H4 (cell line): ENCODE measurements around the gene HINT3. TPM values are rescaled to one million over a fixed set of nuclear protein-coding genes. Genes with fewer than 3 reads are reported as not detected.
"Not testable (repeated sequence)": the region's sequence is repeated elsewhere in the genome, so short reads cannot be mapped to it uniquely, and the experiment has no call there.

ENCODE experiments used
- DNase-seq: peaks from one replicate; pipeline ENCODE4 v3.0.0-alpha.2; 2015; ENCODE audit warnings: low spot score
- total RNA-seq: library from RNA; depleted of rRNA; stranded (reverse); fragments of >200 nt; shearing (Covaris generic); gene quantifications from 2 replicates; pipeline ENCODE4 v1.2.3, GENCODE V29; 2014; rRNA removed

HINT3 gene
- total RNA-seq, 1 experiment from 2014 or later, result 10.6 TPM

DNA sequence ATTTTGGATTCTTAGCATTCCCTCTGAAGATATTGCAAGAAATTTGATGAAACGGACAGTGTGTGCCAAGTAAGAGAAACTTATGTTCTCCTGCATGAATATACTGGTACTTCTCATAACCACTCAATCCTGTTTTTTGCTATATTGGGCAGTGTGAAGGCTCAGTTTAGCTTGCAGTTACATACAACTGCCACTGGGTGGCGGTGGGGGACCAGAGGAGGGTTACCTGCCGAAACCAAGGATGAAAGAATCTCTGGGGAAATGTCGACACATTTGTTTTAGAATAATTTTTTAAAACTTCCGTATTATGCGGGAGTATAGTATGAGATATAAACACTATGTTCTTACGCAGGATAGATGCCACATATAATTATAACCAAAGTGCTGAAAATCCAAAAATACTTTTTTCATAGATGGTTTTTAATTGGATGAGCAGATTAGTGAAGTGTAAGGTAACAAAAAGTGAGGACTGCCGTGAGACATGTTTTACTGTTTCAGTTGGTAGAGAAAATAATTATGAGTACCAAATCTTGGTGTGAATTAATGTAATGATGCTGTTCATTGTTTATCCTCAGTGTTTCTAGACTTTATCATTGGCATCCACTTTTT lies 39.5 kb downstream of the HINT3 start:
- peak; percentile 44 for DNase-seq

DNA sequence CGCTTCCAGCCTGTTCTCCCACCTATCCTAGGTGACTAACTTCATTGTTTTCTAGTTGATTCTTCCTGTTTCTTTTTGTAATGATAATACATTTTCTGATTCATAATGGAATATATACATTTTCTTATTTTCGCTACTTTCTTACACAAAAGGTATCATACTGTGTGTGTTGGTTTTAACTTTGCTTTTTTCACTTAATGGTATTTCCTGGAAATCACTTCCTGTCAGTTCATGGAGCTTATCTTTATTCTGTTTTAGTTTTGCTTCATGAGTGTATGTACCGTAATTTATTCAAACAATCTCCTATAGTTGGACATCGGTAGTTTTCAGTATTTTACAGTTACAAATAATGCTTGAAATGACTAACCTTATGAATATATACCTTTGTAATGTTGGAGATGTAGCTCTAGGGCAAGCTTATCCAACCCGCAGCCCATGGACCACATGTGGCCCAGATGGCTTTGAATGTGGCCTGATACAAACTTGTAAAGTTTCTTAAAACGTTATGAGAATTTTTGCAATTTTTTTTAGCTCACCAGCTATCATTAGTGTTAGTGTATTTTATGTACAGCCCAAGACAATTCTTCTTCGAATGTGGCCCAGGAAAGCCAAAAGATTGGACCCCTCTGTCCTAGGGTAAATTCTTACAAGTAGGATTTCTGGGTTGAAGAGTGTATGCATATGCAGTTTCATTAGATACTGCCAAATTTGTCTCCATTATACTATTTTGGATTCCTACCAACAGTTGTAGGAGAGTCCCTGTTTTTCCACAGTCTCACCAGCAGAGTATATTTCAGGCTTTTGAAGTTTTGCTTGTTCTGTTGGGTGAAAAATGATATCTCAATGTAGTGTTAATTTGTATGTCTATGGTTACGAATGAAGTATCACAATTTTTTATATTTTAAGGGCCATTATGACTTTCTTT lies 46.4 kb downstream of the HINT3 start:
- DNase-seq, result no peak

DNA sequence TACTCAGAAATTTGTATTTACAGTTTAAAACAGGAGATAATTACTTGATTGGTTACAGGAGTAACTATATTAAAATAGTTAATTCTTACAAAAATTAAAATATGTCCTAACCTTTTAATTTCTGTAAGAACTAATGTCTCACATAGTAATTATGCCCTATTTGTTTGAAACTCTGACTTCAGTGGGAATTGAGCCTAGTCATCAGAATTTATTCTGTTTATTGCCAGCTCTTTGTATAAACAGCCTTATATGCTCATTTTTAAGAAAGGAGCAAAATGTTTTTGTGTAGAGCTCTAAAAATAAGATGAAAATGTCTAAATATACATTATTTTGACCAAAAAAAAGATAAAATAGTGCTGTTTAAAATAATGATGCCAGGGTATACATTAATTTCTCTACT lies 51.2 kb downstream of the HINT3 start:
- DNase-seq, result no peak

DNA sequence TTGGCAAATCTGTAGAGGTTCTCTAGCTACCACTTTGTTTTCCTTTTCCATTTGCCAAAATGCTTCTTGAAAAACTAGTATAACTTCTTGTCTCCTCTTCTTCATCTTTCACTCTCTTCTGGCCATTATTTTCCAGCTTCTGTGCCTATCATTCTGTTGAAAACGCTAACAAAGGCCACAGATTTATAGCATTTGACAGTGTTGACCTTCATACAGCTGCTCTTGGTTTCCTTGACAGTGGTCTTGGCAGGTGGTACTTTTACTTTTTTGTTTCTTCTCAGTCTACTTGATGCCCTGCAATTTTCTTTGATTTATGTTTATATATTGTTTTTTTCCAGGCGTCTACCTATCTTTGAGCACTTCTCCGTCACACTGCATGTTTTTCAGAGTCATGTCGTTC lies 53.5 kb downstream of the HINT3 start:
- DNase-seq, result no peak

DNA sequence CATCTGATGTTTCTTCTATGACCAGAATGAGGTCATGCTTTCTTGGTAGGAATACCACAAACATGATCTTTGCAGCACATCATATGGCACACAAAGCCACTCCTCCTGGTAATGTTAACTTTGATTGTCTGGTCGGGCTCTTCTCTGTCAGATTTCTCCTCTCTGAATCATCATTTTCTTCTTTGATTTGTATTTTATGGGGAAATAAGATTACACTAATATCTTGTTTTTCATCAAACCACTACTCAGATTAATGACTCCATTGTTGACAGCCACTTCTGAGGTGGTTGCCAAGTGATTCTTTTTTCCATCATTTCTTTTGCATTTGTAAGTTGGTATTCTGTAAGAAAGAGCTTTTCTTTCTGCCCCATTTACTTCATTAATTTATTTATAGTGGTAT lies 59.3 kb downstream of the HINT3 start:
- DNase-seq, result no peak

DNA sequence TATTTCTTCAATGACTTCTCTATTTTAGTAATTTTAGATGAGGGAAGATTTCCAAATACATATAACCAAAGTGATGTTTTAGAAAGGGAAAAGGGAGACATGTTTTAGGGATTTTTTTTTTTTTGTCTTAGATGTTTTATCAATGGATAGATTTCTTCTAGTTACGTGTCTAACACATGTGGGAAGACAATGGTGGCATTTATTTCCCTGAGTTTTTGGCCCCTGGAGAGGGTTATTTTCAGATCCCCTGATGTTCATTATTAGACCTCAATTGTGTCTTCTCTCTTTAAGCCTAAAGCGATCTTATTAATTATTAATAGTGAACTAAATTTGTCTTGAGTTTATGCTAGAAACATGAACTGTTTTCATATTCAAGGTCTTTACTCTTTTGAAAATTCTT lies 60.0 kb downstream of the HINT3 start:
- no peak for DNase-seq

DNA sequence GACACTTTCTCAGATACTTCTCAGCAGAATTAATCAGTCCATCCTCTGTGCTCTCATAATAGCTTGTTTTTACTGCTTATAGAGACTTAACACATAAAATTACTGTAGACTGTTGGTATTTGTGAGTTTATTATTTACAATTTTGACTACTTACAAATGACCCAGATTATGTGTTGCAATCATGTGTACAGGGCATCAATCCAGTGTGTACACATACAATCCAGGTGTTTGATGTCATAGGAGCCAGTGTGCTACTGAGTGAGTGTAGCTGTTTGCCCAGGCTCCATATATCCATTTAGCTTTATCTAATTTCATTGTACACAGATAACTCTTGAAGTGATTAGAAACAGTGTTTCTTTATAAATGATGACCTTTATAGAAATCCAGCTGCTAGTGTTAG lies 61.1 kb downstream of the HINT3 start:
- DNase-seq, result no peak

DNA sequence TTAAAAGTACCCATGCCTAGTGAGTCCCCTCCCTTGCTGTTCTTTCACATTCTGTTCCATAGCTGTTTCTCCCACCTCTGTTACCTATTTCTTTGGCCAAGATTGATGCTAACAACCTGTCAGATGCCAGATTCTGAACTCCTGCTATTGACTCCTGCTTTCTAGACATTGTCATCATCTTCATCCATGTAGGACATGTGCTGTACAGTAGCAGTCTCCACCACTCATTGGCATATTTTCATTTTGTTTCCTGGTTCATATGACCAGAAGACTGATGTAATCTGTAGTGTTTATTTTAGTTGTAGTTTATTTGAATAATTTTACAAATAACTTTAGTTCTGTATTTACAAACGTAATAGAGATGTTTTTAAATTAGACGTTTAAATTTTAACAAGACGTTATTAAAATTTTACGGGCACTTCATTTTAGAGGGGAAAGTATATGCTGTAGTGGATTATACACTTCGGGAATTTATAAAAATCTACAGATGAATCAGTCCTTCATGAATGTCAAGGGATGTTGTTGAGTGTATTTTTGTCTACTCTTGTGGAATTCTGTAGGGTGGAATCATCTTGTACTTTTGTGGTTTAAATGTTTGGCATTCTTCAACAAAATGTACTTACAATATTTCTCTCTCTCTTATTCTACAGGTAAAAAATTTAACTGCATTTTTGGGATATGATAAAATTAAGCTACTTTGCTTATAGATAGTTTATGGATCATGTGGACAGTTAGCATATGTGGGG lies 63.9 kb downstream of the HINT3 start:
- DNase-seq, result no peak

DNA sequence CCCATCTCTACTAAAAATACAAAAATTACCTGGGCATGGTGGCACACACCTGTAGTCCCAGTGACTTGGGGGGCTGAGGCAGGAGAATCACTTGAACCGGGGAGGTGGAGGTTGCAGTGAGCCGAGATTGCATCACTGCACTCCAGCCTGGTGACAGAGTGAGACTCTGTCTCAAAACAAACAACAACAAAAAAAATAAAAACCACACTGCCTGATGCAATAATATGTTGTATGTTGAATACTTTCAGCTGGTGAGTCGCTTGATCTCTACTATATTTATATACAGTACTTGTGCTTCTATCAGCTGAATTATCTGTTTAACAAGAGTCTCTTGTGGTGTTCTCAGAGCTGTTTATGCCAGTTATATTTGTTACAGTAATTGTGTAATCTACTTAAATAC lies 66.9 kb downstream of the HINT3 start:
- DNase-seq, result not testable (repeated sequence)

DNA sequence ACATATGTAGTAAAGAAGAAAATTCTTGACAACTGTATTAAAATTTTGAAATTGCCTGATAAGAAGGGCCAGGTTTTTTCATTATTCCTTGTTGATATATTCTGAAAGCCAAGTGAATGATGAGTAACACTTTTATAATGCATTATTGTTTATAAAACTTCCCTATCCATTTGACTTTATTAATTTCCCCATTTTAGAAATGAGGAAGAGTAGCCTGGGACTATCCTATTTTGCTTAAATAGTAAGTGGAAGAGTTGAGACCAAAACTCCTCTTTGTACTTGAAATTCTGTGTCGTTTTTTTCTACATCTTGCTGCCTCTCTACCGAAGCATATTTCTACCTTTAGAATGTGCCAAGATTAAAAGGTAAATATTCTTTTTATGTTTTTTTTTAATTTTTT lies 69.4 kb downstream of the HINT3 start:
- DNase-seq, result no peak

DNA sequence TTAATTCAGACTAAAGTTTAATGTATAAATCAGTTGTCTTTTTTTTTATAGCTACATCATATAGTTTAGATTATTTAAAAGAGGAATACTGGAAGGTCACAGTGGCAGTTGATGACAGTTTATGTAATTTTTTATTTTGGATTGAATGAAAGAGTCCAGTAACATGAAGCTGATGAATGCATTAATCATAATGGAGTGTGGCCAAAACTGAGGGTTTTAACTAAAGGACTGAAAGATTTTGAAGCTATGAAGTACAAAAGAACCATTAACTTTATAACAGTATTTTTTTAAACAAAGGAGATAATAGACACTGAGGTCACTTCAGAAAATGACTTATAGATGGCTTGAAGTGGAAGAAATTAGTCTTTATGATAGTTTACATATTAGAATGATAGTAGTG lies 71.0 kb downstream of the HINT3 start:
- no peak for DNase-seq

Other genes starting within 250 kb of the HINT3 start
- 0.93 TPM in 1 of 2 replicates, not detected in the other for gene HEY2, start 207.1 kb upstream of the HINT3 start, total RNA-seq
- 26.1 and 33.4 TPM in 2 replicates for gene NCOA7, start 165.8 kb upstream of the HINT3 start, total RNA-seq
- 18.4 and 19.1 TPM in 2 replicates for gene TRMT11, start 29.8 kb downstream of the HINT3 start, total RNA-seq